ENCODE measurements around the gene CLASP2.
A peak's percentile ranks its signal among the peaks of the same experiment; 100 is the strongest.
"Not testable (repeated sequence)": the region's sequence is repeated elsewhere in the genome, so short reads cannot be mapped to it uniquely, and the experiment has no call there.

CLASP2 gene

GRCh38 chr3:33673436-33673835, 44.6 kb downstream of the CLASP2 start:
- H3K36me3 ChIP-seq (ENCODE audit: insufficient read depth, low read length); H3K4me3 ChIP-seq (ENCODE audit: low read length); H3K9me3 ChIP-seq (ENCODE audit: low read length); H2AFZ ChIP-seq (ENCODE audit: low read depth, low read length); H3K4me1 ChIP-seq (ENCODE audit: insufficient read depth, low read length); H3K27me3 ChIP-seq (ENCODE audit: insufficient read depth, low read length): not testable (repeated sequence)

- Histone ChIP-seq H3K4me3 (ENCODE audit: low read length) (no peak overlapping the region), H3K36me3 (ENCODE audit: insufficient read depth, low read length) (peaks cover 4% of the 10 kb centered on the region), H2AFZ (ENCODE audit: low read depth, low read length) (no peak overlapping the region), H3K4me1 (ENCODE audit: insufficient read depth, low read length) (peaks cover 3% of the 10 kb centered on the region), H3K9me3 (ENCODE audit: low read length) (peaks cover 2% of the 10 kb centered on the region), H3K27me3 (ENCODE audit: insufficient read depth, low read length) (no peaks in the 10 kb centered on the region)
Measured at GRCh38 chr3:33668618-33669017, 49.4 kb downstream of the CLASP2 start.

GRCh38 chr3:33665294-33665693, 52.8 kb downstream of the CLASP2 start:
- Histone ChIP-seq H2AFZ (ENCODE audit: low read depth, low read length) (no peak overlapping the region), H3K4me3 (ENCODE audit: low read length) (no peak overlapping the region), H3K36me3 (ENCODE audit: insufficient read depth, low read length) (no peaks in the 10 kb centered on the region), H3K4me1 (ENCODE audit: insufficient read depth, low read length) (peaks cover 12% of the 10 kb centered on the region), H3K27me3 (ENCODE audit: insufficient read depth, low read length) (no peaks in the 10 kb centered on the region), H3K9me3 (ENCODE audit: low read length) (no peaks in the 10 kb centered on the region)

GRCh38 chr3:33664195-33664594, 53.9 kb downstream of the CLASP2 start:
- H3K4me3 ChIP-seq (ENCODE audit: low read length) = no peak overlapping the region

GRCh38 chr3:33663042-33663441, 55.0 kb downstream of the CLASP2 start:
- H3K9me3 ChIP-seq (ENCODE audit: low read length) = no peaks in the 10 kb centered on the region
- H3K36me3 ChIP-seq (ENCODE audit: insufficient read depth, low read length) = no peaks in the 10 kb centered on the region
- peaks cover 21% of the 10 kb centered on the region for H3K4me1 ChIP-seq (ENCODE audit: insufficient read depth, low read length)
- no peak overlapping the region for H3K4me3 ChIP-seq (ENCODE audit: low read length)
- H3K27me3 ChIP-seq (ENCODE audit: insufficient read depth, low read length) = no peaks in the 10 kb centered on the region
- no peak overlapping the region for H2AFZ ChIP-seq (ENCODE audit: low read depth, low read length)

More at GRCh38 chr3:33664195-33664594, 53.9 kb downstream of the CLASP2 start:
- H3K36me3 ChIP-seq (ENCODE audit: insufficient read depth, low read length) = no peaks in the 10 kb centered on the region
- H3K9me3 ChIP-seq (ENCODE audit: low read length) = no peaks in the 10 kb centered on the region
- no peak overlapping the region for H2AFZ ChIP-seq (ENCODE audit: low read depth, low read length)
- H3K4me1 ChIP-seq (ENCODE audit: insufficient read depth, low read length) = peaks cover 18% of the 10 kb centered on the region
- H3K27me3 ChIP-seq (ENCODE audit: insufficient read depth, low read length) = no peaks in the 10 kb centered on the region

- no peaks in the 10 kb centered on the region for H3K9me3 ChIP-seq (ENCODE audit: low read length)
- no peaks in the 10 kb centered on the region for H3K36me3 ChIP-seq (ENCODE audit: insufficient read depth, low read length)
- H3K4me1 ChIP-seq (ENCODE audit: insufficient read depth, low read length) = peaks cover 26% of the 10 kb centered on the region
- peak overlapping the region; percentile 60 for H3K4me3 ChIP-seq (ENCODE audit: low read length)
- no peaks in the 10 kb centered on the region for H3K27me3 ChIP-seq (ENCODE audit: insufficient read depth, low read length)
- peak overlapping the region; percentile 95 for H2AFZ ChIP-seq (ENCODE audit: low read depth, low read length)
Measured at GRCh38 chr3:33659856-33660434, 58.1 kb downstream of the CLASP2 start.

- H3K4me1 ChIP-seq (ENCODE audit: insufficient read depth, low read length) = peaks cover 26% of the 10 kb centered on the region
- peak overlapping the region; percentile 60 for H3K4me3 ChIP-seq (ENCODE audit: low read length)
- H3K27me3 ChIP-seq (ENCODE audit: insufficient read depth, low read length) = no peaks in the 10 kb centered on the region
- no peaks in the 10 kb centered on the region for H3K9me3 ChIP-seq (ENCODE audit: low read length)
- H3K36me3 ChIP-seq (ENCODE audit: insufficient read depth, low read length) = no peaks in the 10 kb centered on the region
- peak overlapping the region; percentile 95 for H2AFZ ChIP-seq (ENCODE audit: low read depth, low read length)
Measured at GRCh38 chr3:33658991-33659848, 58.8 kb downstream of the CLASP2 start.

GRCh38 chr3:33658621-33658990, 59.4 kb downstream of the CLASP2 start:
- Histone ChIP-seq H3K27me3 (ENCODE audit: insufficient read depth, low read length) (no peaks in the 10 kb centered on the region), H3K9me3 (ENCODE audit: low read length) (no peaks in the 10 kb centered on the region), H3K4me1 (ENCODE audit: insufficient read depth, low read length) (peaks cover 26% of the 10 kb centered on the region), H3K4me3 (ENCODE audit: low read length) (peak overlapping the region; percentile 60), H2AFZ (ENCODE audit: low read depth, low read length) (peak overlapping the region; percentile 95), H3K36me3 (ENCODE audit: insufficient read depth, low read length) (no peaks in the 10 kb centered on the region)

GRCh38 chr3:33658039-33658438, 60.0 kb downstream of the CLASP2 start:
- Histone ChIP-seq H3K27me3 (ENCODE audit: insufficient read depth, low read length) (no peaks in the 10 kb centered on the region), H3K4me1 (ENCODE audit: insufficient read depth, low read length) (peaks cover 26% of the 10 kb centered on the region), H3K36me3 (ENCODE audit: insufficient read depth, low read length) (no peaks in the 10 kb centered on the region), H3K4me3 (ENCODE audit: low read length) (peak overlapping the region; percentile 60), H2AFZ (ENCODE audit: low read depth, low read length) (peak overlapping the region; percentile 95), H3K9me3 (ENCODE audit: low read length) (no peaks in the 10 kb centered on the region)

GRCh38 chr3:33652736-33653135, 65.3 kb downstream of the CLASP2 start:
- Histone ChIP-seq H3K4me1 (ENCODE audit: insufficient read depth, low read length) (peaks cover 1% of the 10 kb centered on the region), H2AFZ (ENCODE audit: low read depth, low read length) (no peak overlapping the region), H3K9me3 (ENCODE audit: low read length) (no peaks in the 10 kb centered on the region), H3K27me3 (ENCODE audit: insufficient read depth, low read length) (no peaks in the 10 kb centered on the region), H3K36me3 (ENCODE audit: insufficient read depth, low read length) (no peaks in the 10 kb centered on the region), H3K4me3 (ENCODE audit: low read length) (no peak overlapping the region)

- H2AFZ ChIP-seq (ENCODE audit: low read depth, low read length); H3K36me3 ChIP-seq (ENCODE audit: insufficient read depth, low read length); H3K4me3 ChIP-seq (ENCODE audit: low read length); H3K27me3 ChIP-seq (ENCODE audit: insufficient read depth, low read length); H3K4me1 ChIP-seq (ENCODE audit: insufficient read depth, low read length); H3K9me3 ChIP-seq (ENCODE audit: low read length): not testable (repeated sequence)
Measured at GRCh38 chr3:33651101-33651500, 67.0 kb downstream of the CLASP2 start.

GRCh38 chr3:33650495-33650894, 67.6 kb downstream of the CLASP2 start:
- H3K4me1 ChIP-seq (ENCODE audit: insufficient read depth, low read length) = peaks cover 6% of the 10 kb centered on the region
- H2AFZ ChIP-seq (ENCODE audit: low read depth, low read length) = no peak overlapping the region
- H3K36me3 ChIP-seq (ENCODE audit: insufficient read depth, low read length) = no peaks in the 10 kb centered on the region
- H3K27me3 ChIP-seq (ENCODE audit: insufficient read depth, low read length) = no peaks in the 10 kb centered on the region
- H3K4me3 ChIP-seq (ENCODE audit: low read length) = no peak overlapping the region
- H3K9me3 ChIP-seq (ENCODE audit: low read length) = no peaks in the 10 kb centered on the region

GRCh38 chr3:33648793-33649192, 69.3 kb downstream of the CLASP2 start:
- H3K4me3 ChIP-seq (ENCODE audit: low read length) = no peak overlapping the region
- H3K4me1 ChIP-seq (ENCODE audit: insufficient read depth, low read length) = peaks cover 6% of the 10 kb centered on the region
- H2AFZ ChIP-seq (ENCODE audit: low read depth, low read length) = no peak overlapping the region
- no peaks in the 10 kb centered on the region for H3K27me3 ChIP-seq (ENCODE audit: insufficient read depth, low read length)
- no peaks in the 10 kb centered on the region for H3K9me3 ChIP-seq (ENCODE audit: low read length)
- no peaks in the 10 kb centered on the region for H3K36me3 ChIP-seq (ENCODE audit: insufficient read depth, low read length)
